CD4-positive, alpha-beta T cell (primary cell): Measurements from ENCODE around the gene PRDX1. TPM values are rescaled to one million over a fixed set of nuclear protein-coding genes. Genes with fewer than 3 reads are reported as not detected.
"Not testable (repeated sequence)": the region's sequence is repeated elsewhere in the genome, so short reads cannot be mapped to it uniquely, and the experiment has no call there.

Experiments
- ATAC-seq: fragments of 200-7000 bp; cut with Tn5 transposase; one replicate; pipeline ENCODE4 v1.10.0; 2022; ENCODE audit warnings: mild to moderate bottlenecking; ENCODE audit not compliant: poor library complexity
- CTCF ChIA-PET: fragments of 350-600 bp; sonication (Branson Sonifier 250); formaldehyde crosslinking; loops from one replicate; lab custom pipeline; 2021; ENCODE audit warnings: antibody characterized with exemption, inconsistent platforms; lab: Charles Lee
- POLR2A ChIA-PET: fragments of 350-600 bp; sonication (Branson Sonifier 250); formaldehyde crosslinking; loops from one replicate; lab custom pipeline; 2021; ENCODE audit warnings: antibody characterized with exemption, inconsistent platforms; lab: Charles Lee
- DNase-seq, 14 experiments: peaks; one replicate each; pipeline ENCODE4 v3.0.0-alpha.2; 2013 to 2020; ENCODE audit warnings: mixed read lengths in 2 of 14
- H3K27ac ChIP-seq, 2 donors: one replicate each; pipeline versions ENCODE4 v1.5.1 to v1.7.0; 2013; ENCODE audit warnings: low read length in 2 of 2, low read depth in 1 of 2, mild to moderate bottlenecking in 1 of 2
- H3K27me3 ChIP-seq, 2 experiments: 1 replicate in 1 of 2; 2 replicates in 1 of 2; pipeline versions ENCODE4 v1.6.1 to v1.7.0; 2013; ENCODE audit warnings: low read length in 2 of 2, control low read depth in 1 of 2, mild to moderate bottlenecking in 1 of 2, moderate library complexity in 1 of 2; ENCODE audit not compliant: insufficient read depth in 2 of 2, control insufficient read depth in 1 of 2
- H3K36me3 ChIP-seq: one replicate; pipeline ENCODE4 v1.6.1; 2013; ENCODE audit warnings: low read length, control low read depth; ENCODE audit not compliant: insufficient read depth
- H3K4me1 ChIP-seq: one replicate; pipeline ENCODE4 v1.6.1; 2013; ENCODE audit warnings: low read length, control low read depth; ENCODE audit not compliant: insufficient read depth
- H3K4me3 ChIP-seq: one replicate; pipeline ENCODE4 v1.5.1; 2013; ENCODE audit warnings: mild to moderate bottlenecking, low read length, moderate library complexity
- H3K9me3 ChIP-seq, 2 experiments: 1 replicate in 1 of 2; 2 replicates in 1 of 2; pipeline versions ENCODE4 v1.6.1 to v1.7.0; 2013; ENCODE audit warnings: low read length in 2 of 2, mild to moderate bottlenecking in 2 of 2, control low read depth in 1 of 2, moderate library complexity in 1 of 2; ENCODE audit not compliant: control insufficient read depth in 1 of 2, insufficient read depth in 1 of 2
- H3K27ac Mint-ChIP-seq: one replicate; pipeline ENCODE4 v1.8.0; 2020; ENCODE audit warnings: mixed read lengths
- H3K27me3 Mint-ChIP-seq: one replicate; pipeline ENCODE4 v1.8.0; 2021; ENCODE audit warnings: mixed read lengths
- H3K36me3 Mint-ChIP-seq: one replicate; pipeline ENCODE4 v1.8.0; 2021; ENCODE audit warnings: low read depth, mixed read lengths
- H3K4me1 Mint-ChIP-seq: one replicate; pipeline ENCODE4 v1.8.0; 2021; ENCODE audit warnings: low read depth, mixed read lengths
- H3K4me3 Mint-ChIP-seq: one replicate; pipeline ENCODE4 v1.8.0; 2020; ENCODE audit warnings: mild to moderate bottlenecking, mixed read lengths
- H3K9me3 Mint-ChIP-seq: one replicate; pipeline ENCODE4 v1.8.0; 2020; ENCODE audit warnings: mixed read lengths
- CTCF ChIP-seq: fragments of 200-600 bp; IDR thresholded peaks from one replicate; pipeline ENCODE4 v1.8.0; 2022; ENCODE audit warnings: antibody characterized with exemption, mild to moderate bottlenecking
- intact Hi-C, 2 experiments: fragments of 100-400 bp; cut with DNase I in 1 of 2; cut with micrococcal nuclease in 1 of 2; formaldehyde crosslinking; loops; one replicate each; pipeline versions ENCODE4 v1.15.1 to v1.9.0; 2023 to 2025; cut with DNase I, micrococcal nuclease
- total RNA-seq, 174 experiments: library from RNA in 2 of 174; stranded (reverse) in 2 of 174; gene quantifications; one replicate each; pipeline ENCODE4 v1.2.3 and lab custom pipeline; 2021 to 2026

PRDX1 gene
- total RNA-seq, 2 experiments from 2014 or later, result 18.1 to 24.1 TPM

- no peaks in the 10 kb centered on the region for H3K9me3 ChIP-seq
- Mint-ChIP-seq H3K9me3 (no peaks in the 10 kb centered on the region), H3K4me1 (no peaks in the 10 kb centered on the region), H3K4me3 (no peak overlapping the region), H3K36me3 (no peaks in the 10 kb centered on the region), H3K27me3 (no peaks in the 10 kb centered on the region), H3K27ac (no peak overlapping the region)
- no peaks in the 10 kb centered on the region for H3K4me1 ChIP-seq
- CTCF ChIA-PET, result no interaction called here
- H3K36me3 ChIP-seq, result no peaks in the 10 kb centered on the region
- POLR2A ChIA-PET, result no interaction called here
- H3K27me3 ChIP-seq, result no peaks in the 10 kb centered on the region
- ATAC-seq (no peak), DNase-seq (no peak)
- TF ChIP-seq CTCF, result no peak
- H3K27ac ChIP-seq, result no peak overlapping the region
- intact Hi-C loops, result no loop called here
- H3K4me3 ChIP-seq, result no peak overlapping the region
These were observed 44.0 kb downstream of the PRDX1 start for GRCh38 chr1:45477646-45478045.

GRCh38 chr1:45474194-45474593 is 47.5 kb downstream of the PRDX1 start:
- H3K36me3 ChIP-seq, H3K27ac ChIP-seq, H3K27ac Mint-ChIP-seq, ATAC-seq, CTCF ChIA-PET, H3K4me3 ChIP-seq, DNase-seq, H3K4me1 Mint-ChIP-seq, H3K4me3 Mint-ChIP-seq, H3K4me1 ChIP-seq, intact Hi-C loops, H3K9me3 Mint-ChIP-seq, H3K9me3 ChIP-seq, H3K36me3 Mint-ChIP-seq, H3K27me3 Mint-ChIP-seq, H3K27me3 ChIP-seq: not testable (repeated sequence)
- POLR2A ChIA-PET, result interaction anchor here (1.0 kb wide), 1 partner anchor 13 kb away, joined by 3 read pairs; no protein-coding TSS in a partner anchor

DNA sequence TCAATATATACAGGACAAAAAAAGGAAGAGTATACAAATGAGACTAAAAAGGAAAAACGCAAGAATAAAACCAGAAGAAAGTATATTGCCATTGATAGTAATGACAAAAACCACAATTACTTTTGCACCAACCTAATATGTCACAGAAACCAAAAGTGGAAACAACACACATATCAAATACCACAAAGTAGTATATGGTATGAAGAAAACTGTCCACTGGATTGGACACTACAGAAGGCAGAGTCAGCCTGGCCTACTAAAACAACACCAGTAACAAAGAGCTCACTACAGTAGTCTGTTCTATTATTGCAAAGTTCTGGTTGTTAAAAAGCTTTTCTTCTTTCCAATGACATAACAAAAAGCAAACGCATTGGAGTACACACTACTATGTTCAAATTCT is 48.4 kb downstream of the PRDX1 start:
- Mint-ChIP-seq H3K9me3 (no peaks in the 10 kb centered on the region), H3K27me3 (no peaks in the 10 kb centered on the region), H3K27ac (no peak overlapping the region), H3K36me3 (no peaks in the 10 kb centered on the region), H3K4me3 (no peak overlapping the region), H3K4me1 (no peaks in the 10 kb centered on the region)
- Histone ChIP-seq H3K36me3 (no peaks in the 10 kb centered on the region), H3K27ac (no peak overlapping the region), H3K4me1 (no peaks in the 10 kb centered on the region), H3K4me3 (no peak overlapping the region), H3K27me3 (no peaks in the 10 kb centered on the region), H3K9me3 (no peaks in the 10 kb centered on the region)
- CTCF ChIA-PET, result no interaction called here
- TF ChIP-seq CTCF, result no peak
- ATAC-seq (no peak), DNase-seq (no peak)
- POLR2A ChIA-PET, result interaction anchor here (1.0 kb wide), 1 partner anchor 12 kb away, joined by 3 read pairs; no protein-coding TSS in a partner anchor
- intact Hi-C loops, result no loop called here

DNA sequence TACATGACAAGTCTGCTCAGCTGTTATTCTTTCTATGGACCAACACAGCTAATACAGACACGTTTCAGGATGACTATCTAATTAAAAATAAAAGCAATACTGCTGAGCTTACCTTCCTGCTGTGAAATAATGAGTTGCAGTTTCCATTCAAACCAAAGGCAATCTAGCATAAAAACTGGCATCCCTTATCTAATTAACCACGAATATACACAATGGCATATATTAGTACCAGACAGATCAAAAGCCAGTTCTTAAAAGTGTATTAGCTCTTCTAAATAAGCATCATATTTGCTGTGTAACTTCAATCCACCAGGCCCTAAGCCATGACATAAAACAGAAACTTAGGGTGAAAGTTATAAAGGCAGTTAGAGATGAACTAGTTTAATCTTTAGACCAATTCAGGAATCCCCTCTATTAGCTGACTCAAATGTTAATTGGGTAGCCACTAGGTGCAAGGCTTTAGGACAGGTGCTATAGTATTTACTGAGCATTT is 51.3 kb downstream of the PRDX1 start:
- Histone ChIP-seq H3K4me3 (no peak overlapping the region), H3K36me3 (no peaks in the 10 kb centered on the region), H3K27me3 (no peaks in the 10 kb centered on the region), H3K27ac (no peak overlapping the region), H3K4me1 (no peaks in the 10 kb centered on the region), H3K9me3 (no peaks in the 10 kb centered on the region)
- Mint-ChIP-seq H3K27ac (no peak overlapping the region), H3K9me3 (no peaks in the 10 kb centered on the region), H3K4me3 (no peak overlapping the region), H3K36me3 (no peaks in the 10 kb centered on the region), H3K4me1 (no peaks in the 10 kb centered on the region), H3K27me3 (no peaks in the 10 kb centered on the region)
- CTCF ChIA-PET, result no interaction called here
- ATAC-seq (no peak), DNase-seq (no peak)
- POLR2A ChIA-PET, result interaction anchor here (1.1 kb wide), 1 partner anchor 21 kb away, joined by 3 read pairs; the partner anchor contains the start of gene TESK2
- no peak for TF ChIP-seq CTCF
- intact Hi-C loops, result no loop called here

DNA sequence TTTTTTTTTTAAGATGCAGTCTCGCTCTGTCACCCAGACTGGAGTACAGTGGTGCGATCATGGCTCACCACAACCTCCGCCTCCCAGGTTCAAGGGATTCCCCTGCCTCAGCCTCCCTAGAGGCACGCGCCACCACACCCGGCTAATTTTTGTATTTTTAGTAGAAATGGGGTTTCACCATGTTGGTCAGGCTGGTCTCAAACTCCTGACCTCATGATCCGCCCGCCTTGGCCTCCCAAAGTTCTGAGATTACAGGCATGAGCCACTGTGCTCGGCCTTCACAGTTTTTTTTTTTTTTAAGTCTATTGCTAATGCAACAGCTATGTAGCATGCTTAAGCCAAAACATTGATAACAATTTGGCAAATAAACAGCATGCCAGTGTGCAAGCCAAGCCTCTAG is 54.3 kb downstream of the PRDX1 start:
- H3K36me3 Mint-ChIP-seq, H3K27ac Mint-ChIP-seq, H3K4me1 ChIP-seq, H3K4me3 Mint-ChIP-seq, DNase-seq, H3K27me3 ChIP-seq, H3K4me3 ChIP-seq, H3K9me3 Mint-ChIP-seq, CTCF ChIA-PET, H3K9me3 ChIP-seq, H3K27ac ChIP-seq, H3K36me3 ChIP-seq, intact Hi-C loops, POLR2A ChIA-PET, ATAC-seq, H3K27me3 Mint-ChIP-seq, H3K4me1 Mint-ChIP-seq: not testable (repeated sequence)
